ENCODE measurements around the gene ITGA3. TPM values are rescaled to one million over a fixed set of nuclear protein-coding genes. Genes with fewer than 3 reads are reported as not detected.
A peak's percentile ranks its signal among the peaks of the same experiment; 100 is the strongest.

Gene ITGA3
- total and polyA plus RNA-seq, 2 of the 13 experiments (the other 11 are each of a cell fraction or from before 2014, with no cell fraction given): 0.48 to 0.69 TPM

DNA sequence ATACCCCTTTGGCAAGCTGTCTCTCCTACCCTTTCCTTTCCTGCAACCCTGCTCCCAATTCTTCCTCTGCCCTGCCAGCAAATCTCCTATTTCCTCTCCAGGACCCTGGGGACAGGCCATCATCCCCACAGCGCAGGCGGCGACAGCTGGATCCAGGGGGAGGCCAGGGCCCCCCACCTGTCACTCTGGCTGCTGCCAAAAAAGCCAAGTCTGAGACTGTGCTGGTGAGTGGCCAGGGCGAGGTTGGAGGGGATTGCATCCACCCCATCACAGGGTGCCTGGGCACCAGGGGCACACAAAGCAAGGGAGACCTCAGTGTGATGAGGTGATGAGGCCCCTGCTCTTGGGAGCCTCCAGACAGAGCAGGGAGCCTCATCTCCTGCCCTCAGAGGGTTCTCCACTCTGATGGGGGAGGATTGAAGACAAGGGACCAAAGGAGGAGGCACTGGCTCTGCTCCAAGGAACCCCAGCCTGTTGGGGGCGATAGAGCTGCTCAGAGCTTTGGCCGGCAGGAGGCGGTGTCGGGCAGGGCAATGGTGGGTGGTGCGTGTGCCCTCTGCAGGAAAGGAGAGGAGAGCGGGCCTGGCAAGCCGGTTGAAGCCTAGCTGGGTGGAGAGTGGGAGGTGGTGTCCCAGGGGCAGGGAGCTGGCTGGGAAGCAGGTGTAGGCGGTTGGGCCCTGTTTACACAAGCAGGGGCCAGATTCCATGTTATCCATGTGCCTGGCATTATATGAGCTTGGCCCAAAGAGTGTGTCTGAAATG, 23.6 kb downstream of the ITGA3 start (continued):
- no peak for TF ChIP-seq ZNF670 (CRISPR knock-in tag; IDR thresholded peaks at IDR 0.05; ENCODE audit: borderline replicate concordance)
- TF ChIP-seq, protein P1, sequence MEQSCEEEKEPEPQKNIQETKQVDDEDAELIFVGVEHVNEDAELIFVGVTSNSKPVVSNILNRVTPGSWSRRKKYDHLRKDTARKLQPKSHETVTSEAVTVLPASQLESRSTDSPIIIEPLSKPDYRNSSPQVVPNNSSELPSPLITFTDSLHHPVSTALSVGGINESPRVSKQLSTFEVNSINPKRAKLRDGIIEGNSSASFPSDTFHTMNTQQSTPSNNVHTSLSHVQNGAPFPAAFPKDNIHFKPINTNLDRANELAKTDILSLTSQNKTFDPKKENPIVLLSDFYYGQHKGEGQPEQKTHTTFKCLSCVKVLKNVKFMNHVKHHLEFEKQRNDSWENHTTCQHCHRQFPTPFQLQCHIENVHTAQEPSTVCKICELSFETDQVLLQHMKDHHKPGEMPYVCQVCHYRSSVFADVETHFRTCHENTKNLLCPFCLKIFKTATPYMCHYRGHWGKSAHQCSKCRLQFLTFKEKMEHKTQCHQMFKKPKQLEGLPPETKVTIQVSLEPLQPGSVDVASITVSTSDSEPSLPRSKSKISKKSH (CRISPR knock-in tag; IDR thresholded peaks at IDR 0.05; ENCODE audit: borderline replicate concordance): no peak
- peak; percentile 82 for TF ChIP-seq YY1 (IDR thresholded peaks at IDR 0.05; ENCODE audit: insufficient read depth, insufficient replicate concordance, low read depth, low read length)
- no peak for TF ChIP-seq SIN3A (IDR thresholded peaks at IDR 0.05; ENCODE audit: borderline replicate concordance, low read depth, low read length)
- TF ChIP-seq, protein P2, sequence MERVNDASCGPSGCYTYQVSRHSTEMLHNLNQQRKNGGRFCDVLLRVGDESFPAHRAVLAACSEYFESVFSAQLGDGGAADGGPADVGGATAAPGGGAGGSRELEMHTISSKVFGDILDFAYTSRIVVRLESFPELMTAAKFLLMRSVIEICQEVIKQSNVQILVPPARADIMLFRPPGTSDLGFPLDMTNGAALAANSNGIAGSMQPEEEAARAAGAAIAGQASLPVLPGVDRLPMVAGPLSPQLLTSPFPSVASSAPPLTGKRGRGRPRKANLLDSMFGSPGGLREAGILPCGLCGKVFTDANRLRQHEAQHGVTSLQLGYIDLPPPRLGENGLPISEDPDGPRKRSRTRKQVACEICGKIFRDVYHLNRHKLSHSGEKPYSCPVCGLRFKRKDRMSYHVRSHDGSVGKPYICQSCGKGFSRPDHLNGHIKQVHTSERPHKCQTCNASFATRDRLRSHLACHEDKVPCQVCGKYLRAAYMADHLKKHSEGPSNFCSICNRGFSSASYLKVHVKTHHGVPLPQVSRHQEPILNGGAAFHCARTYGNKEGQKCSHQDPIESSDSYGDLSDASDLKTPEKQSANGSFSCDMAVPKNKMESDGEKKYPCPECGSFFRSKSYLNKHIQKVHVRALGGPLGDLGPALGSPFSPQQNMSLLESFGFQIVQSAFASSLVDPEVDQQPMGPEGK (CRISPR knock-in tag; IDR thresholded peaks at IDR 0.05): peak; percentile 72; the same call in 1 of the 2 replicates
- TF ChIP-seq, protein P3, sequence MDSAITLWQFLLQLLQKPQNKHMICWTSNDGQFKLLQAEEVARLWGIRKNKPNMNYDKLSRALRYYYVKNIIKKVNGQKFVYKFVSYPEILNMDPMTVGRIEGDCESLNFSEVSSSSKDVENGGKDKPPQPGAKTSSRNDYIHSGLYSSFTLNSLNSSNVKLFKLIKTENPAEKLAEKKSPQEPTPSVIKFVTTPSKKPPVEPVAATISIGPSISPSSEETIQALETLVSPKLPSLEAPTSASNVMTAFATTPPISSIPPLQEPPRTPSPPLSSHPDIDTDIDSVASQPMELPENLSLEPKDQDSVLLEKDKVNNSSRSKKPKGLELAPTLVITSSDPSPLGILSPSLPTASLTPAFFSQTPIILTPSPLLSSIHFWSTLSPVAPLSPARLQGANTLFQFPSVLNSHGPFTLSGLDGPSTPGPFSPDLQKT (CRISPR knock-in tag; IDR thresholded peaks at IDR 0.05; ENCODE audit: borderline replicate concordance): no peak
- no peak for TF ChIP-seq KLF12 (CRISPR knock-in tag; IDR thresholded peaks at IDR 0.05; ENCODE audit: borderline replicate concordance)
- no peak for TF ChIP-seq MBNL3 (CRISPR knock-in tag; conservative IDR thresholded peaks at IDR 0.05)
- TF ChIP-seq ZNF773 (CRISPR knock-in tag; IDR thresholded peaks at IDR 0.05; ENCODE audit: borderline replicate concordance): no peak
- no peak for TF ChIP-seq KAT2B (IDR thresholded peaks at IDR 0.05; ENCODE audit: borderline replicate concordance, low read depth, low read length)
- TF ChIP-seq, protein P4, sequence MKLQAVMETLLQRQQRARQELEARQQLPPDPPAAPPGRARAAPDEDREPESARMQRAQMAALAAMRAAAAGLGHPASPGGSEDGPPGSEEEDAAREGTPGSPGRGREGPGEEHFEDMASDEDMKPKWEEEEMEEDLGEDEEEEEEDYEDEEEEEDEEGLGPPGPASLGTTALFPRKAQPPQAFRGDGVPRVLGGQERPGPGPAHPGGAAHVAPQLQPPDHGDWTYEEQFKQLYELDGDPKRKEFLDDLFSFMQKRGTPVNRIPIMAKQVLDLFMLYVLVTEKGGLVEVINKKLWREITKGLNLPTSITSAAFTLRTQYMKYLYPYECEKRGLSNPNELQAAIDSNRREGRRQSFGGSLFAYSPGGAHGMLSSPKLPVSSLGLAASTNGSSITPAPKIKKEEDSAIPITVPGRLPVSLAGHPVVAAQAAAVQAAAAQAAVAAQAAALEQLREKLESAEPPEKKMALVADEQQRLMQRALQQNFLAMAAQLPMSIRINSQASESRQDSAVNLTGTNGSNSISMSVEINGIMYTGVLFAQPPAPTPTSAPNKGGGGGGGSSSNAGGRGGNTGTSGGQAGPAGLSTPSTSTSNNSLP (IDR thresholded peaks at IDR 0.05; ENCODE audit: low read depth, low read length): no peak
- TF ChIP-seq, protein P5, sequence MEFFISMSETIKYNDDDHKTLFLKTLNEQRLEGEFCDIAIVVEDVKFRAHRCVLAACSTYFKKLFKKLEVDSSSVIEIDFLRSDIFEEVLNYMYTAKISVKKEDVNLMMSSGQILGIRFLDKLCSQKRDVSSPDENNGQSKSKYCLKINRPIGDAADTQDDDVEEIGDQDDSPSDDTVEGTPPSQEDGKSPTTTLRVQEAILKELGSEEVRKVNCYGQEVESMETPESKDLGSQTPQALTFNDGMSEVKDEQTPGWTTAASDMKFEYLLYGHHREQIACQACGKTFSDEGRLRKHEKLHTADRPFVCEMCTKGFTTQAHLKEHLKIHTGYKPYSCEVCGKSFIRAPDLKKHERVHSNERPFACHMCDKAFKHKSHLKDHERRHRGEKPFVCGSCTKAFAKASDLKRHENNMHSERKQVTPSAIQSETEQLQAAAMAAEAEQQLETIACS (CRISPR knock-in tag; IDR thresholded peaks at IDR 0.05): no peak
- TF ChIP-seq, protein P6, sequence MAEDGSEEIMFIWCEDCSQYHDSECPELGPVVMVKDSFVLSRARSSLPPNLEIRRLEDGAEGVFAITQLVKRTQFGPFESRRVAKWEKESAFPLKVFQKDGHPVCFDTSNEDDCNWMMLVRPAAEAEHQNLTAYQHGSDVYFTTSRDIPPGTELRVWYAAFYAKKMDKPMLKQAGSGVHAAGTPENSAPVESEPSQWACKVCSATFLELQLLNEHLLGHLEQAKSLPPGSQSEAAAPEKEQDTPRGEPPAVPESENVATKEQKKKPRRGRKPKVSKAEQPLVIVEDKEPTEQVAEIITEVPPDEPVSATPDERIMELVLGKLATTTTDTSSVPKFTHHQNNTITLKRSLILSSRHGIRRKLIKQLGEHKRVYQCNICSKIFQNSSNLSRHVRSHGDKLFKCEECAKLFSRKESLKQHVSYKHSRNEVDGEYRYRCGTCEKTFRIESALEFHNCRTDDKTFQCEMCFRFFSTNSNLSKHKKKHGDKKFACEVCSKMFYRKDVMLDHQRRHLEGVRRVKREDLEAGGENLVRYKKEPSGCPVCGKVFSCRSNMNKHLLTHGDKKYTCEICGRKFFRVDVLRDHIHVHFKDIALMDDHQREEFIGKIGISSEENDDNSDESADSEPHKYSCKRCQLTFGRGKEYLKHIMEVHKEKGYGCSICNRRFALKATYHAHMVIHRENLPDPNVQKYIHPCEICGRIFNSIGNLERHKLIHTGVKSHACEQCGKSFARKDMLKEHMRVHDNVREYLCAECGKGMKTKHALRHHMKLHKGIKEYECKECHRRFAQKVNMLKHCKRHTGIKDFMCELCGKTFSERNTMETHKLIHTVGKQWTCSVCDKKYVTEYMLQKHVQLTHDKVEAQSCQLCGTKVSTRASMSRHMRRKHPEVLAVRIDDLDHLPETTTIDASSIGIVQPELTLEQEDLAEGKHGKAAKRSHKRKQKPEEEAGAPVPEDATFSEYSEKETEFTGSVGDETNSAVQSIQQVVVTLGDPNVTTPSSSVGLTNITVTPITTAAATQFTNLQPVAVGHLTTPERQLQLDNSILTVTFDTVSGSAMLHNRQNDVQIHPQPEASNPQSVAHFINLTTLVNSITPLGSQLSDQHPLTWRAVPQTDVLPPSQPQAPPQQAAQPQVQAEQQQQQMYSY (CRISPR knock-in tag; IDR thresholded peaks at IDR 0.05): no peak
